Hepatocyte (in vitro differentiated cells): ENCODE results near the gene EIF4B. TPM values are rescaled to one million over a fixed set of nuclear protein-coding genes. Genes with fewer than 3 reads are reported as not detected.
A peak's percentile ranks its signal among the peaks of the same experiment; 100 is the strongest.

Experiments
- DNase-seq: peaks from one replicate; pipeline ENCODE4 v3.0.0-alpha.2; 2016; ENCODE audit warnings: low spot score
- H2AFZ ChIP-seq: fragments of 200-600 bp; sonication (generic); 2 replicates; pipeline ENCODE4 v1.6.0; 2016; ENCODE audit warnings: antibody characterized with exemption, mild to moderate bottlenecking
- H3K27ac ChIP-seq: fragments of 200-600 bp; sonication (generic); 2 replicates; pipeline ENCODE4 v1.5.1; 2016; ENCODE audit warnings: mild to moderate bottlenecking
- H3K27me3 ChIP-seq: fragments of 200-600 bp; sonication (generic); 2 replicates; pipeline ENCODE4 v1.6.1; 2016
- H3K36me3 ChIP-seq: fragments of 200-600 bp; sonication (generic); replicated peaks from 2 replicates; pipeline ENCODE4 v1.5.1; 2016; ENCODE audit warnings: low read depth; ENCODE audit not compliant: insufficient read depth
- H3K4me1 ChIP-seq: fragments of 200-600 bp; sonication (generic); 2 replicates; pipeline ENCODE4 v1.5.1; 2016; ENCODE audit warnings: mild to moderate bottlenecking, moderate library complexity; ENCODE audit not compliant: insufficient read depth
- H3K4me2 ChIP-seq: fragments of 200-600 bp; sonication (generic); 2 replicates; pipeline ENCODE4 v1.6.0; 2016
- H3K4me3 ChIP-seq: fragments of 200-600 bp; sonication (generic); 2 replicates; pipeline ENCODE4 v1.5.1; 2016; ENCODE audit warnings: mild to moderate bottlenecking
- H3K79me2 ChIP-seq: fragments of 200-600 bp; sonication (generic); 2 replicates; pipeline ENCODE4 v1.6.0; 2017; ENCODE audit warnings: mild to moderate bottlenecking
- H3K9me2 ChIP-seq: fragments of 200-600 bp; sonication (generic); replicated peaks from 2 replicates; pipeline ENCODE4 v1.6.0; 2017; ENCODE audit warnings: mild to moderate bottlenecking; ENCODE audit not compliant: insufficient read depth
- H3K9me3 ChIP-seq: fragments of 200-600 bp; sonication (generic); 2 replicates; pipeline ENCODE4 v1.5.1; 2016; ENCODE audit warnings: low read depth, mild to moderate bottlenecking
- H4K20me1 ChIP-seq: fragments of 200-600 bp; sonication (generic); 2 replicates; pipeline ENCODE4 v1.6.0; 2016; ENCODE audit warnings: mild to moderate bottlenecking; ENCODE audit not compliant: insufficient read depth, poor library complexity, severe bottlenecking
- EZH2 ChIP-seq: fragments of 200-600 bp; sonication (generic); IDR thresholded peaks from 2 replicates; pipeline ENCODE4 v1.6.1; 2016; ENCODE audit warnings: antibody characterized with exemption, mild to moderate bottlenecking, borderline replicate concordance
- EZH2phosphoT487 ChIP-seq: fragments of 200-600 bp; sonication (generic); IDR thresholded peaks from one replicate; pipeline ENCODE4 v1.6.1; 2018; ENCODE audit warnings: antibody characterized with exemption, mild to moderate bottlenecking, low read depth, moderate library complexity; ENCODE audit not compliant: unreplicated experiment, severe bottlenecking
- WGBS: methylation state at CpG from one replicate; pipeline ENCODE4 v1.1.6; 2016; ENCODE audit warnings: low lambda C conversion rate; ENCODE audit errors: missing lambda C conversion rate; 5-methylcytosine and 5-hydroxymethylcytosine counted together
- polyA plus RNA-seq: library from polyadenylated mRNA; unstranded; fragments of >200 nt; fragmentation: Nextera tagmentation; extraction: Ambion mirVana; gene quantifications from 2 replicates; pipeline ENCODE4 v1.2.1, GENCODE V29; 2016
- total RNA-seq: library from RNA; depleted of rRNA; stranded (reverse); fragments of >200 nt; gene quantifications from 2 replicates; pipeline ENCODE4 v1.2.3, GENCODE V29; 2014
- TF ChIP-seq, protein P1 (sequence below): fragments of 200-600 bp; sonication (generic); IDR thresholded peaks from 2 replicates; pipeline ENCODE4 v1.5.1; 2016; ENCODE audit warnings: antibody characterized with exemption, mild to moderate bottlenecking; ENCODE audit not compliant: poor library complexity

EIF4B gene
- total and polyA plus RNA-seq, 2 experiments from 2014 or later = 53.5 to 435 TPM

DNA sequence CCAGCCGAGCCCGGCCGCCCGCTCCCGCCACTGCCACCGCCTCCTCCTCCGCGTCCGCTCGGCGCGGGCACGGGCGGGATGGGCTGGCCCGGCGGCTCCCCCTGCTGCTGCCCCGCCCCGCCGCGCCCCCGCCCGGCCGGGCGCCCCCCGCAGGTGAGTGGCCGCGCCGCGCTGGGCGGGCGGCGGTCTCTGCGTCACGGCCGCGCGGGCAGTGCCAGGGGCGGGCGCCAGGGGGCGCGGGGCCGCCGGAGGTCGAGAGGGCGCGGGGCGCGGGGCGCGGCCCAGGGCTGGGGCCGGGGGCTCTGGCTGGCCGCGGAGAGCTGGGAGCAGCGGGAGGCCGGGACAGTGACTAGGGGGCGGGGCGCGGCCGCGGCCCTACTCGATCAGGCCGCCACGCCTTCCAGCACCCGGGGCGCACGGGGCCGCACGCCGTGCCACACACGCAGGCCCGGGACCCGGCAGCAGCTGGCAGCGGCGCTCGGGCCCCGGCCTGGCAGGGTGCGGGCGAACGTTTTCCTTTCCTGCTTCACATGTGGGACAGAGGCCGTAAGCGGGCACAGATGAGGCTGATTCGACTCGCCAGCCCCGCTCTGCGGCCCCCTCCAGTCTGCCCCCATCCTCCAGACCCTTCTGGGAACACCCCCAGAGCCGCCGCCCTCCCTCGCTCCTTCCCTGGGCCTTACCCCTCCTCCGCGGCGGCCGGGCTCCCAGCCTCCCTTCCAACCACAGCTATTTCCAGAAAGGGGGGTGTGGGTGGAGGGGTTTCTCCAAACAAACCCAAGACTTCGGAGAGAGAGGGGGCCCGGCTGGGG is 41.2 kb downstream of the EIF4B start:
- H3K9me2 ChIP-seq = no peaks in the 10 kb centered on the region
- TF ChIP-seq EZH2phosphoT487 (no peak), EZH2 (no peak)
- TF ChIP-seq, protein P1, sequence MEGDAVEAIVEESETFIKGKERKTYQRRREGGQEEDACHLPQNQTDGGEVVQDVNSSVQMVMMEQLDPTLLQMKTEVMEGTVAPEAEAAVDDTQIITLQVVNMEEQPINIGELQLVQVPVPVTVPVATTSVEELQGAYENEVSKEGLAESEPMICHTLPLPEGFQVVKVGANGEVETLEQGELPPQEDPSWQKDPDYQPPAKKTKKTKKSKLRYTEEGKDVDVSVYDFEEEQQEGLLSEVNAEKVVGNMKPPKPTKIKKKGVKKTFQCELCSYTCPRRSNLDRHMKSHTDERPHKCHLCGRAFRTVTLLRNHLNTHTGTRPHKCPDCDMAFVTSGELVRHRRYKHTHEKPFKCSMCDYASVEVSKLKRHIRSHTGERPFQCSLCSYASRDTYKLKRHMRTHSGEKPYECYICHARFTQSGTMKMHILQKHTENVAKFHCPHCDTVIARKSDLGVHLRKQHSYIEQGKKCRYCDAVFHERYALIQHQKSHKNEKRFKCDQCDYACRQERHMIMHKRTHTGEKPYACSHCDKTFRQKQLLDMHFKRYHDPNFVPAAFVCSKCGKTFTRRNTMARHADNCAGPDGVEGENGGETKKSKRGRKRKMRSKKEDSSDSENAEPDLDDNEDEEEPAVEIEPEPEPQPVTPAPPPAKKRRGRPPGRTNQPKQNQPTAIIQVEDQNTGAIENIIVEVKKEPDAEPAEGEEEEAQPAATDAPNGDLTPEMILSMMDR = no peak
- 12% methylated on average over 21 of the region's 94 CpGs for WGBS

DNA sequence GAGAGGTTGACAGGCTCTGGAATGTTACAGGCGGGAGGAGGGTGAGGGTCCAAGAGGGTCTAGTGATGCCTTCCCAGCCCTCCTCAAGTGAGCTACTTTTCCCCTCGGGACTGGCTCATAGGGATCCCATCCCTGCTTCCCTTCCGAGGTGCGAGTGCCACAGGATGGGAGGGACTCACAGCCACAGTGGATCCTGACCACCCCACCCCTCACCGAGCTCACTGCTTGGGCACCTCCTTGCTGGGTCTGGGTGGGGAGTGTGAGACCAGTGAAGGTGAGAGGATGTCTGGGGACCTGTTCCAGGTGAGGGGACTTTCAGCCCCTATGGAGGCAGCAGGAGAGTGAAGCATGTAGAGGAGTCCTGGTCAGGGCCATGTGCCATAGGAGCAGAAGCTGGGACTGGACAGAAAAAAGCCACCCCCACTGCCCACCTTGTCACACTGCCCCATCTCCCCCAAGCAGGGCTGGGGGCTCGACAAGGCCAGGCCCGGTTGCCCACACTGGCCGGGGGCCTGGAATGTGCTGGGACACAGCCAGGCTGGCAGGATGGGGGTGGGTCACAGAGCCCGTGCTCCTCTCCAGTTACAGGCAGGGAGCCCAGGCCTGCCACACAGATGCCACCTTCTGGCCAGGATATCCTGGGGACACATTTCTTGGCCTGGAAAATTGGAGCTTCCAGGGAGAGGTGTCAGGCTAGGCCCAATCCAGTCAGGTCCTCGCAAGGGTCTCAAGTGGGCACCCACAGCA is 42.0 kb downstream of the EIF4B start:
- no peaks in the 10 kb centered on the region for H3K27me3 ChIP-seq
- TF ChIP-seq EZH2 (no peak), EZH2phosphoT487 (no peak)
- TF ChIP-seq, protein P1 = peak; percentile 18
- no peaks in the 10 kb centered on the region for H3K9me3 ChIP-seq
- H3K9me2 ChIP-seq = no peaks in the 10 kb centered on the region
- 35% methylated on average over 10 of the region's 10 CpGs for WGBS
- no peak overlapping the region for H2AFZ ChIP-seq
- H3K27ac ChIP-seq = peak overlapping the region; percentile 99
- H3K4me3 ChIP-seq = no peak overlapping the region
- peak; percentile 55 for DNase-seq
- no peaks in the 10 kb centered on the region for H3K36me3 ChIP-seq
- peak overlapping the region; percentile 83 for H3K4me2 ChIP-seq
- H3K79me2 ChIP-seq = peaks cover 39% of the 10 kb centered on the region
- peaks cover 79% of the 10 kb centered on the region for H3K4me1 ChIP-seq
- no peaks in the 10 kb centered on the region for H4K20me1 ChIP-seq

More for the DNA sequence above, 41.2 kb downstream of the EIF4B start:
- H4K20me1 ChIP-seq = no peaks in the 10 kb centered on the region
- no peak overlapping the region for H3K4me3 ChIP-seq
- peak; percentile 93 for DNase-seq
- H3K27me3 ChIP-seq = no peaks in the 10 kb centered on the region
- H3K36me3 ChIP-seq = no peaks in the 10 kb centered on the region
- peaks cover 36% of the 10 kb centered on the region for H3K79me2 ChIP-seq
- no peak overlapping the region for H2AFZ ChIP-seq
- peak overlapping the region; percentile 99 for H3K27ac ChIP-seq
- peaks cover 71% of the 10 kb centered on the region for H3K4me1 ChIP-seq
- H3K4me2 ChIP-seq = peak overlapping the region; percentile 83
- H3K9me3 ChIP-seq = no peaks in the 10 kb centered on the region

DNA sequence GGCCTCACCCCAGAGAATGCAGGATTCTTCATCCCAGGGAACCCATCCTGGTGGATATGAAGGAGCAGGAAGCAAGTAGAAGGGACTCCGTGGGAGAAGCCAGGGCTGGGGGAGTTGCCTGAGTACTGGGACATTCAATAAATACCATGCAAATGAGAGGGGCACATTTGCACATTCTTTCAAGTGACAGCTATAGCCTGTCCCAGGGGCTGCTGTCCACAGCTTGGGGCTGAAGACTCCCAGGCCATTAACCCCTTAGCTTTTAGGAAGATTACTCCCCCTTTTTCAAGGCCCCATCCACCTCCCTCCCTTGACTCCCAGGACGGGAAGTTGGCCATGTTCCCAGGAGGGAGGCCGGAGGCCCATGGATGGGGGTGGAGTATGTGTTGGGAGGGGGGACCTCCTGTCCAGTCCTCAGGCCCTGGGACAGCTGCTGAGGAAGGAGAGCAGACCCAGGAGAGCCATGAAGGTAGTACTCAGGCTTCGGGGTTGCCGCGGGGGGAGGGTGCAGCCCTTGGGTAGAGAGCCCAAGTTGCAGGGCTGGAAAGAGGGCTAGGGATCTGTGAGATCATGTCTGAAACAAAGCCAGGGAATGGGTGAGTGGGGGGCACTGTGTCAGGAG is 42.6 kb downstream of the EIF4B start:
- H3K4me1 ChIP-seq = peaks cover 80% of the 10 kb centered on the region
- TF ChIP-seq, protein P1 = no peak
- TF ChIP-seq EZH2 = no peak
- TF ChIP-seq EZH2phosphoT487 = no peak
- no peaks in the 10 kb centered on the region for H3K9me3 ChIP-seq
- no peak overlapping the region for H2AFZ ChIP-seq
- H3K4me3 ChIP-seq = peak overlapping the region; percentile 34
- H3K9me2 ChIP-seq = no peaks in the 10 kb centered on the region
- peaks cover 39% of the 10 kb centered on the region for H3K79me2 ChIP-seq
- H3K27me3 ChIP-seq = no peaks in the 10 kb centered on the region
- H4K20me1 ChIP-seq = no peaks in the 10 kb centered on the region
- H3K4me2 ChIP-seq = peak overlapping the region; percentile 83
- peak; percentile 75 for DNase-seq
- no peaks in the 10 kb centered on the region for H3K36me3 ChIP-seq
- 30% methylated on average over 5 of the region's 6 CpGs for WGBS
- H3K27ac ChIP-seq = peak overlapping the region; percentile 99
